ENCODE data around the gene KCNJ9. TPM values are rescaled to one million over a fixed set of nuclear protein-coding genes. Genes with fewer than 3 reads are reported as not detected.

The KCNJ9 gene
- total RNA-seq, 1 experiment from 2014 or later, result 0.09 TPM

- ChIA-PET POLR2A (no interaction called here), CTCF (interaction anchor here (1.0 to 9.3 kb wide), 18 partner anchors 8 to 187 kb away, joined by 3 to 109 read pairs (median 10); partner anchors contain the start of genes ATP1A2 and PEX19)
Observed at GRCh38 chr1:160104486-160104885, 23.1 kb downstream of the KCNJ9 start.

DNA sequence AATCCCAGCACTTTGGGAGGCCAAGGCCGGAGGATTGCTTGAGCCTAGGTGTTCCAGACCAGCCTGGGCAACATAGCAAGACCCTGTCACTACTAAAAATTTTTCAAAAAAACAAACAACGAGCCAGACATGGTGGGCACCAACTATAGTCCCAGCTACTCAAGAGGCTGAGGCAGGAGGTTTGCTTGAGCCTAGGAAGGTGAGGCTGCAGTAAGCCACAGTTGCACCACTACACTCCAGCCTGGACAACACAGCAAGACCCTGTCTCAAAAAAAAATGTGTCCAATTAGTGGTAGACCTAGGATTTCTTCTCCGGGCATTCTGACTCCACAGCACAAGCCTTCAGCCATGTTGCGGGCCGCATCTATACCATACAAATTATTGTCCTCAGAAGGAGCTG is 23.8 kb downstream of the KCNJ9 start:
- ATAC-seq, result no peak
- peaks cover 50% of the 10 kb centered on the region for H3K4me1 Mint-ChIP-seq
- H3K9me3 Mint-ChIP-seq, result no peaks in the 10 kb centered on the region
- H3K4me3 Mint-ChIP-seq, result no peak overlapping the region
- H3K27me3 Mint-ChIP-seq (ENCODE audit: low read depth), result peaks cover 3% of the 10 kb centered on the region; the same call in 1 of the 2 replicates
- TF ChIP-seq ZNF121 (CRISPR knock-in tag; IDR thresholded peaks at IDR 0.05) (peak; percentile 76), ATF1 (CRISPR knock-in tag; IDR thresholded peaks at IDR 0.05) (no peak)
- no peak for DNase-seq (ENCODE audit: low spot score)
- CTCF ChIA-PET, result interaction anchor here (1.1 to 9.3 kb wide), 13 partner anchors 8 to 186 kb away, joined by 3 to 109 read pairs (median 27); partner anchors contain the start of gene ATP1A2
- POLR2A ChIA-PET, result no interaction called here
- no peaks in the 10 kb centered on the region for H3K36me3 Mint-ChIP-seq
- no peak overlapping the region for H3K27ac Mint-ChIP-seq

More at GRCh38 chr1:160104486-160104885, 23.1 kb downstream of the KCNJ9 start:
- peaks cover 46% of the 10 kb centered on the region for H3K4me1 Mint-ChIP-seq
- H3K9me3 Mint-ChIP-seq, result no peaks in the 10 kb centered on the region
- DNase-seq (ENCODE audit: low spot score) (no peak), ATAC-seq (no peak)
- H3K27me3 Mint-ChIP-seq (ENCODE audit: low read depth), result peaks cover 5% of the 10 kb centered on the region; the same call in 1 of the 2 replicates
- TF ChIP-seq, protein P1, sequence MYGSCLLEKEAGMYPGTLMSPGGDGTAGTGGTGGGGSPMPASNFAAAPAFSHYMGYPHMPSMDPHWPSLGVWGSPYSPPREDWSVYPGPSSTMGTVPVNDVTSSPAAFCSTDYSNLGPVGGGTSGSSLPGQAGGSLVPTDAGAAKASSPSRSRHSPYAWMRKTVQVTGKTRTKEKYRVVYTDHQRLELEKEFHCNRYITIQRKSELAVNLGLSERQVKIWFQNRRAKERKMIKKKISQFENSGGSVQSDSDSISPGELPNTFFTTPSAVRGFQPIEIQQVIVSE (CRISPR knock-in tag; IDR thresholded peaks at IDR 0.05; ENCODE audit: borderline replicate concordance), result no peak
- TF ChIP-seq, protein P2, sequence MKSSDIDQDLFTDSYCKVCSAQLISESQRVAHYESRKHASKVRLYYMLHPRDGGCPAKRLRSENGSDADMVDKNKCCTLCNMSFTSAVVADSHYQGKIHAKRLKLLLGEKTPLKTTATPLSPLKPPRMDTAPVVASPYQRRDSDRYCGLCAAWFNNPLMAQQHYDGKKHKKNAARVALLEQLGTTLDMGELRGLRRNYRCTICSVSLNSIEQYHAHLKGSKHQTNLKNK (CRISPR knock-in tag; IDR thresholded peaks at IDR 0.05), result no peak
- TF ChIP-seq, protein P3, sequence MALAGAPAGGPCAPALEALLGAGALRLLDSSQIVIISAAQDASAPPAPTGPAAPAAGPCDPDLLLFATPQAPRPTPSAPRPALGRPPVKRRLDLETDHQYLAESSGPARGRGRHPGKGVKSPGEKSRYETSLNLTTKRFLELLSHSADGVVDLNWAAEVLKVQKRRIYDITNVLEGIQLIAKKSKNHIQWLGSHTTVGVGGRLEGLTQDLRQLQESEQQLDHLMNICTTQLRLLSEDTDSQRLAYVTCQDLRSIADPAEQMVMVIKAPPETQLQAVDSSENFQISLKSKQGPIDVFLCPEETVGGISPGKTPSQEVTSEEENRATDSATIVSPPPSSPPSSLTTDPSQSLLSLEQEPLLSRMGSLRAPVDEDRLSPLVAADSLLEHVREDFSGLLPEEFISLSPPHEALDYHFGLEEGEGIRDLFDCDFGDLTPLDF (CRISPR knock-in tag; IDR thresholded peaks at IDR 0.05), result no peak
- no peak for TF ChIP-seq GABPB1 (CRISPR knock-in tag; IDR thresholded peaks at IDR 0.05)
- TF ChIP-seq ZNF138 (CRISPR knock-in tag; conservative IDR thresholded peaks at IDR 0.05), result no peak
- TF ChIP-seq ELF4 (CRISPR knock-in tag; IDR thresholded peaks at IDR 0.05; ENCODE audit: low read depth), result no peak
- 0 out of 2 replicates have a peak overlapping the region, but pooled peaks have one; percentile 36 for H3K27ac Mint-ChIP-seq
- H3K36me3 Mint-ChIP-seq, result no peaks in the 10 kb centered on the region
- H3K4me3 Mint-ChIP-seq, result no peak overlapping the region

GRCh38 chr1:160107512-160107911 is 26.2 kb downstream of the KCNJ9 start:
- no peaks in the 10 kb centered on the region for H3K36me3 Mint-ChIP-seq
- ChIA-PET CTCF (interaction anchor here (1.3 to 9.3 kb wide), 6 partner anchors 10 to 184 kb away, joined by 3 to 83 read pairs (median 14); partner anchors contain the start of genes ATP1A2 and IGSF8), POLR2A (no interaction called here)
- H3K27me3 Mint-ChIP-seq (ENCODE audit: low read depth), result peaks cover 3% of the 10 kb centered on the region; the same call in 1 of the 2 replicates
- H3K4me3 Mint-ChIP-seq, result no peak overlapping the region
- H3K4me1 Mint-ChIP-seq, result peaks cover 48% of the 10 kb centered on the region
- H3K27ac Mint-ChIP-seq, result no peak overlapping the region
- no peak for ATAC-seq
- no peaks in the 10 kb centered on the region for H3K9me3 Mint-ChIP-seq
- no peak for DNase-seq (ENCODE audit: low spot score)
- TF ChIP-seq ZNF263 (CRISPR knock-in tag; IDR thresholded peaks at IDR 0.05; ENCODE audit: low read depth), result no peak
- TF ChIP-seq, protein P2 (CRISPR knock-in tag; IDR thresholded peaks at IDR 0.05), result no peak

- Mint-ChIP-seq H3K4me1 (peaks cover 50% of the 10 kb centered on the region), H3K36me3 (no peaks in the 10 kb centered on the region), H3K4me3 (no peak overlapping the region; the same call in 1 of the 2 replicates), H3K27me3 (ENCODE audit: low read depth) (peaks cover 5% of the 10 kb centered on the region; the same call in 1 of the 2 replicates), H3K27ac (peak overlapping the region; percentile 30), H3K9me3 (no peaks in the 10 kb centered on the region)
- peak; percentile 61 for ATAC-seq
- ChIA-PET CTCF (interaction anchor here (0.6 to 9.3 kb wide), 25 partner anchors 8 to 293 kb away, joined by 3 to 83 read pairs (median 7); partner anchors contain the start of genes ATP1A2 and IGSF8), POLR2A (interaction anchor here (0.9 to 1.4 kb wide), 3 partner anchors 11 to 60 kb away, joined by 3 to 4 read pairs (median 4); partner anchors contain the start of gene IGSF8)
- no peak for DNase-seq (ENCODE audit: low spot score)
- TF ChIP-seq ARID4B (CRISPR knock-in tag; IDR thresholded peaks at IDR 0.05; ENCODE audit: borderline replicate concordance), result no peak
- TF ChIP-seq PRDM15 (CRISPR knock-in tag; IDR thresholded peaks at IDR 0.05), result no peak
- no peak for TF ChIP-seq OVOL2 (CRISPR knock-in tag; IDR thresholded peaks at IDR 0.05; ENCODE audit: borderline replicate concordance)
- no peak for TF ChIP-seq HMGA2 (CRISPR knock-in tag; IDR thresholded peaks at IDR 0.05)
- no peak for TF ChIP-seq EMX1 (CRISPR knock-in tag; IDR thresholded peaks at IDR 0.05)
Observed at GRCh38 chr1:160108888-160109662, 27.7 kb downstream of the KCNJ9 start.
